GM15510 (cell line): ENCODE results near the gene IMMP2L.

Experiments used
- POLR2A ChIP-seq: IDR thresholded peaks from 3 replicates; pipeline ENCODE4 v1.6.1; 2011; ENCODE audit warnings: borderline replicate concordance; ENCODE audit not compliant: insufficient read length; ENCODE audit errors: extremely low read depth

Gene IMMP2L

GRCh38 chr7:111092406-111093236 is 469.7 kb downstream of the IMMP2L start:
- no peak for TF ChIP-seq POLR2A

- no peak for TF ChIP-seq POLR2A
Observed at GRCh38 chr7:111091593-111092358, 470.5 kb downstream of the IMMP2L start.

GRCh38 chr7:111090846-111091245 is 471.4 kb downstream of the IMMP2L start, which contains the start of gene LRRN3:
TSS of gene LRRN3 (plus strand) at chr7:111091127. CDS start at chr7:111122773, 31,646 bp downstream.
- TF ChIP-seq POLR2A: no peak

GRCh38 chr7:111089822-111090426 is 472.4 kb downstream of the IMMP2L start:
- TF ChIP-seq POLR2A: no peak

- no peak for TF ChIP-seq POLR2A
Observed at GRCh38 chr7:111088328-111088727, 474.0 kb downstream of the IMMP2L start.

- TF ChIP-seq POLR2A: no peak
Observed at GRCh38 chr7:111086532-111086931, 475.8 kb downstream of the IMMP2L start.

- TF ChIP-seq POLR2A: no peak
Observed at GRCh38 chr7:111085356-111085755, 476.9 kb downstream of the IMMP2L start.

- no peak for TF ChIP-seq POLR2A
Observed at GRCh38 chr7:111083413-111083812, 478.9 kb downstream of the IMMP2L start.

- no peak for TF ChIP-seq POLR2A
Observed at GRCh38 chr7:111082351-111082750, 479.9 kb downstream of the IMMP2L start.

GRCh38 chr7:111081546-111082267 is 480.6 kb downstream of the IMMP2L start:
- no peak for TF ChIP-seq POLR2A

GRCh38 chr7:111080495-111081105 is 481.7 kb downstream of the IMMP2L start:
- TF ChIP-seq POLR2A: no peak

- TF ChIP-seq POLR2A: no peak
Observed at GRCh38 chr7:111077001-111077400, 485.3 kb downstream of the IMMP2L start.

GRCh38 chr7:111076205-111076604 is 486.1 kb downstream of the IMMP2L start:
- no peak for TF ChIP-seq POLR2A

- no peak for TF ChIP-seq POLR2A
Observed at GRCh38 chr7:111075498-111075897, 486.8 kb downstream of the IMMP2L start.
